Left lung (tissue), 14 donors: ENCODE measurements around the gene HK1. TPM values are rescaled to one million over a fixed set of nuclear protein-coding genes. Genes with fewer than 3 reads are reported as not detected.

ENCODE experiments used
- ATAC-seq: fragments of 200-7000 bp; cut with Tn5 transposase; one replicate; pipeline ENCODE4 v1.9.1; 2020; ENCODE audit warnings: moderate library complexity
- DNase-seq, 4 donors: peaks; one replicate each; pipeline ENCODE4 v3.0.0-alpha.2; 2013 to 2020
- H3K27ac ChIP-seq, 2 donors: fragments of 200-600 bp; sonication (generic) in 1 of 2; one replicate each; pipeline versions ENCODE4 v1.5.0 to v1.8.0; 2020 to 2021
- H3K27me3 ChIP-seq, 2 donors: fragments of 200-600 bp; sonication (generic) in 1 of 2; one replicate each; pipeline versions ENCODE4 v1.5.0 to v1.8.0; 2020 to 2021
- H3K36me3 ChIP-seq, 2 donors: fragments of 200-600 bp; sonication (generic) in 1 of 2; one replicate each; pipeline versions ENCODE4 v1.5.0 to v1.8.0; 2020 to 2021
- H3K4me1 ChIP-seq, 2 donors: fragments of 200-600 bp; one replicate each; pipeline ENCODE4 v1.8.0; 2021
- H3K4me3 ChIP-seq, 2 donors: fragments of 200-600 bp; sonication (generic) in 1 of 2; one replicate each; pipeline versions ENCODE4 v1.5.0 to v1.8.0; 2020 to 2021; ENCODE audit warnings: mild to moderate bottlenecking in 1 of 2
- H3K9me3 ChIP-seq, 2 donors: fragments of 200-600 bp; sonication (generic) in 1 of 2; one replicate each; pipeline versions ENCODE4 v1.5.0 to v1.8.0; 2020 to 2021
- CTCF ChIP-seq, 2 donors: fragments of 200-600 bp; sonication (generic) in 1 of 2; IDR thresholded peaks; one replicate each; pipeline versions ENCODE4 v1.5.0 to v1.8.0; 2021; ENCODE audit warnings: antibody characterized with exemption in 2 of 2
- intact Hi-C, 2 donors: fragments of 100-400 bp; cut with DNase I; formaldehyde crosslinking; loops; one replicate each; pipeline versions ENCODE4 v1.11.2 to v1.14.2; 2022
- long read RNA-seq, 12 donors: library from polyadenylated mRNA in 2 of 12; unstranded in 2 of 12; transcript quantifications; one replicate each; pipeline ENCODE4 v2.0.0 and lab custom pipeline, GENCODE V29; 2019 to 2026
- polyA plus RNA-seq, 6 donors: library from polyadenylated mRNA; unstranded; fragments of 120-200 nt; gene quantifications; one replicate each; pipeline ENCODE4 v1.2.1, GENCODE V29; 2013; ENCODE audit not compliant: insufficient read length in 6 of 6
- total RNA-seq, 2 donors: library from RNA; stranded (reverse); fragmentation: NEBNext Ultra II Directional; extraction: Animal tissue kit (Norgen Biotek cat#: 25700); gene quantifications; one replicate each; pipeline ENCODE4 v1.2.1, GENCODE V29; 2021
- donor health status: DM: no; HTN: yes; CAD: no.
- donor health status: DM: no; HTN: no; CAD: no.

HK1 gene
- total RNA-seq (100 to 1,000 TPM in 1 of 2 donors, 10 to 100 TPM in 1; 88.8 to 126 TPM), polyA plus RNA-seq (10 to 100 TPM; 51.5 to 59.1 (median 55.9) TPM)
- long read RNA-seq, donor 1, transcript HK1-202 (18 exons, 3,605 nt), result major isoform, 11 of 38 reads
- long read RNA-seq, donor 1, partial matches to known transcripts, result 27 of 38 reads
- long read RNA-seq, donor 1, other reads (novel, unspliced or antisense), result 0 of 38 reads
- long read RNA-seq, donor 2, transcript HK1-202 (18 exons, 3,605 nt), result major isoform, 6 of 12 reads
- long read RNA-seq, donor 2, partial matches to known transcripts, result 6 of 12 reads
- long read RNA-seq, donor 2, other reads (novel, unspliced or antisense), result 0 of 12 reads
- long read RNA-seq, donor 3, transcript HK1-202 (18 exons, 3,605 nt), result major isoform, 9 of 9 reads
- long read RNA-seq, donor 3, partial matches to known transcripts, result 0 of 9 reads
- long read RNA-seq, donor 3, other reads (novel, unspliced or antisense), result 0 of 9 reads
- long read RNA-seq, donor 4, transcript HK1-202 (18 exons, 3,605 nt), result major isoform, 11 of 19 reads
- long read RNA-seq, donor 4, partial matches to known transcripts, result 7 of 19 reads
- long read RNA-seq, donor 4, other reads (novel, unspliced or antisense), result 1 of 19 reads
- long read RNA-seq, donor 5, partial matches to known transcripts, result 0 of 5 reads
- long read RNA-seq, donor 5, other reads (novel, unspliced or antisense), result 0 of 5 reads
- long read RNA-seq, donor 6, transcript HK1-202 (18 exons, 3,605 nt), result major isoform, 6 of 6 reads
- long read RNA-seq, donor 6, partial matches to known transcripts, result 0 of 6 reads
- long read RNA-seq, donor 6, other reads (novel, unspliced or antisense), result 0 of 6 reads
- long read RNA-seq, donor 7, transcript HK1-202 (18 exons, 3,605 nt), result major isoform, 8 of 8 reads
- long read RNA-seq, donor 7, partial matches to known transcripts, result 0 of 8 reads
- long read RNA-seq, donor 7, other reads (novel, unspliced or antisense), result 0 of 8 reads
- long read RNA-seq, donor 8, transcript HK1-202 (18 exons, 3,605 nt), result major isoform, 8 of 33 reads
- long read RNA-seq, donor 8, partial matches to known transcripts, result 25 of 33 reads
- long read RNA-seq, donor 8, other reads (novel, unspliced or antisense), result 0 of 33 reads
- long read RNA-seq, donor 9, result 0 reads
- long read RNA-seq, donor 10, transcript HK1-202 (18 exons, 3,605 nt), result major isoform, 6 of 21 reads
- long read RNA-seq, donor 10, partial matches to known transcripts, result 9 of 21 reads
- long read RNA-seq, donor 10, other reads (novel, unspliced or antisense), result 6 of 21 reads
- long read RNA-seq, donor 11, transcript HK1-202 (18 exons, 3,605 nt), result major isoform, 11 of 135 reads
- long read RNA-seq, donor 11, partial matches to known transcripts, result 124 of 135 reads
- long read RNA-seq, donor 11, other reads (novel, unspliced or antisense), result 0 of 135 reads
- long read RNA-seq, donor 12, transcript HK1-202 (18 exons, 3,605 nt), result major isoform, 6 of 6 reads
- long read RNA-seq, donor 12, partial matches to known transcripts, result 0 of 6 reads
- long read RNA-seq, donor 12, other reads (novel, unspliced or antisense), result 0 of 6 reads

DNA sequence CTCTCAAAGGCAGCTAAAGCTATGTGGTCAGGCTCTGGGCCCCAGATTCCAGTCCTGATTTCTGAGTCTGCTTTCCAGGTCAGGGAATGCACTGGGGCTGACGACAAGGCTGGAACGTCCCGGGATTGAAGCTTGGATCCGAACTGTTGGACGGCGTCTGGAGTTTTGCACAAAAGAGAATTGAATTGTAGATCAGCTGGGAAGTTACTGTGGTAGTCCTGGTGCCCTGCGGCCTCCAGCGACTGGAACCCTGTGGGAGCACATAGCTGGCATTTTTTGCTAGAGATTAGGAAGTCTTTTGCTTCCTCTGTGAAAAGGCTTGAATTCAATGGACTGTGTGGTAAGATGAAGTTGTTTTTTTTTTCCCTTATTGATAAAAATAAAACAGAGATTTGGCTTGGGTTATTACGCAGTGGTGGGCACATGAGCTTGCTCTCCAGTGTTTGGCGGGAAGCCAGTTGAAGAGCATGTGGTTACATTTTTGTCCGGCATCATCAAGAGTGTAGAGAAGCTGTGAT lies at the start of gene HK1:
Gene HK1 (plus strand): TSS at position 51 of the 518 bp plus-strand sequence.
- ATAC-seq, result no peak
- Histone ChIP-seq H3K27ac (no peak within 1 kb of the TSS), H3K4me1 (peaks cover 0 to 4% of the 10 kb centered on the region in 2 donors), H3K9me3 (no peaks in the 10 kb centered on the region), H3K36me3 (no peaks in the 10 kb centered on the region), H3K27me3 (no peaks in the 10 kb centered on the region), H3K4me3 (no peak within 1 kb of the TSS)
- DNase-seq, result peak in 1 of 4 donors; percentile 11
- no peak for TF ChIP-seq CTCF (IDR thresholded peaks at IDR 0.05)
- intact Hi-C loops, result no loop called here

GRCh38 chr10:69229616-69229916 lies 48.7 kb upstream of the HK1 start:
- Histone ChIP-seq H3K27me3 (no peaks in the 10 kb centered on the region), H3K27ac (peak overlapping the region in 1 of 2 donors; percentile 7), H3K9me3 (no peaks in the 10 kb centered on the region), H3K4me1 (peaks cover 0 to 14% of the 10 kb centered on the region in 2 donors), H3K4me3 (peak overlapping the region in 1 of 2 donors; percentile 29), H3K36me3 (no peaks in the 10 kb centered on the region)
- TF ChIP-seq CTCF (IDR thresholded peaks at IDR 0.05), result no peak
- ATAC-seq (no peak), DNase-seq (no peak)
- intact Hi-C loops, result no loop called here

DNA sequence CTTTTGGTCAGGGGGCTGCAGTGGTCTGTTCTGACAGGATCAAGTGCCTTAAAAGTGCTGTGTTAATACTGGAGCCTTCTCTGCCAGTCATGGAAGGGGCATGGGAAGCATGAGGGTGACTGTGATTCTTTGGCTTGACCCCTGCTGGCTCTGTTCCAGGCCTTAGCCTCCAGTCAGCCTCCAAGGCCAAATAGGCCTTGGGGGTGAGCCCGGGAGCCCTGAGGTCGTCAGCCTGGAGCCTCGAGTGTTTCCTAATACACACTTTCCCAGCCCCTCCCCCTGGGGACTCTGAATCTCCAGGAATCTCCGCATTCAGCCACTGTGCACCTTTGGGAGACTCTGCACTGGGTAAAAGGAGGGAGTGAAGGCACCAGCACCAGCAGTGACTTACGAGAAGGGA lies 48.2 kb upstream of the HK1 start:
- Histone ChIP-seq H3K27ac (no peak overlapping the region), H3K4me1 (peaks cover 0 to 13% of the 10 kb centered on the region in 2 donors), H3K4me3 (no peak overlapping the region), H3K36me3 (no peaks in the 10 kb centered on the region), H3K9me3 (no peaks in the 10 kb centered on the region), H3K27me3 (no peaks in the 10 kb centered on the region)
- DNase-seq, result no peak
- no peak for TF ChIP-seq CTCF (IDR thresholded peaks at IDR 0.05)
- no peak for ATAC-seq
- intact Hi-C loops, result loop anchor here (10.0 kb wide), 2 partner anchors 165 to 275 kb away; no protein-coding TSS in a partner anchor

- H3K4me3 ChIP-seq, result no peak overlapping the region
- ATAC-seq, result peak; percentile 70
- H3K4me1 ChIP-seq, result peaks cover 0 to 7% of the 10 kb centered on the region in 2 donors
- no peaks in the 10 kb centered on the region for H3K9me3 ChIP-seq
- no peak for TF ChIP-seq CTCF (IDR thresholded peaks at IDR 0.05)
- intact Hi-C loops, result loop anchor here (10.0 kb wide), 2 partner anchors 163 to 273 kb away; no protein-coding TSS in a partner anchor
- H3K27ac ChIP-seq, result no peak overlapping the region
- no peaks in the 10 kb centered on the region for H3K27me3 ChIP-seq
- no peak for DNase-seq
- H3K36me3 ChIP-seq, result no peaks in the 10 kb centered on the region
These were observed 46.0 kb upstream of the HK1 start for GRCh38 chr10:69232252-69232651.
